SK-N-MC (cell line): Measurements from ENCODE around the gene IL10RB.

ENCODE experiments used
- EZH2 ChIP-seq: fragments of 200-600 bp; sonication (generic); IDR thresholded peaks from one replicate; pipeline ENCODE4 v1.6.1; 2017; ENCODE audit warnings: antibody characterized with exemption
- FOXP2 ChIP-seq: optimal IDR thresholded peaks from 2 replicates; pipeline ENCODE3; 2011; ENCODE audit warnings: mild to moderate bottlenecking, moderate library complexity; ENCODE audit not compliant: insufficient read depth; ENCODE audit errors: extremely low read length, control extremely low read depth
- POLR2AphosphoS5 ChIP-seq: IDR thresholded peaks from 2 replicates; pipeline ENCODE4 v1.6.1; 2012; ENCODE audit warnings: mild to moderate bottlenecking, low read depth, low read length, borderline replicate concordance

DNA sequence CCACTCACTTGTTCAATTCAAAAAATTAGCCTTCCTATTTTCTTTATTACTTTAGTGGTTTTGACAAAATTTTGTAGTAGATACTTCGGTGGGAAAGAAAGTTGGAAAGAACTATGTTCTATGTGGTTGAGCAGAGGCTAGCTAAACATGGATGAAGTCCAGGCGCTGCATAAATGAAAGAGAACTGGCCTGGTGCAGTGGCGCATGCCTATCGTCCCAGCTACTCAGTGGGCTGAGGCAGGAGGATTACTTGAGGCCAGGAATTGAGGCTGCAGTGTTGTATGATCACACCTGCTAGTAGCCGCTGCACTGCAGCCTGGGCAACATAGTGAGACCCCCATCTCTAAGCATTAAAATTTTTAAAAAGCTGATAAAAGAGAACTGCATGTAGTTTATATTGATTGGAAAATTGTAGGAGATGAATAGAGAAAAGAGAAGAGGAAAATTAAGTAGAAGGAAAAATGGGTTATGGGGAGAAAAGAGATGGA, 79.6 kb downstream of the IL10RB start:
- TF ChIP-seq EZH2, result no peak
- no peak for TF ChIP-seq FOXP2
- TF ChIP-seq POLR2AphosphoS5, result no peak
